Activated CD8-positive, alpha-beta memory T cell treated with anti-CD3 and anti-CD28 coated beads, Interleukin-2, amount 50 U/mL, for 24 hours (primary cell): ENCODE data around the gene HBQ1.
"Not testable (repeated sequence)": the region's sequence is repeated elsewhere in the genome, so short reads cannot be mapped to it uniquely, and the experiment has no call there.

Experiments
- DNase-seq: peaks from one replicate; pipeline ENCODE4 v3.0.0-alpha.2; 2020; ENCODE audit errors: extremely low read depth

HBQ1 gene

DNA sequence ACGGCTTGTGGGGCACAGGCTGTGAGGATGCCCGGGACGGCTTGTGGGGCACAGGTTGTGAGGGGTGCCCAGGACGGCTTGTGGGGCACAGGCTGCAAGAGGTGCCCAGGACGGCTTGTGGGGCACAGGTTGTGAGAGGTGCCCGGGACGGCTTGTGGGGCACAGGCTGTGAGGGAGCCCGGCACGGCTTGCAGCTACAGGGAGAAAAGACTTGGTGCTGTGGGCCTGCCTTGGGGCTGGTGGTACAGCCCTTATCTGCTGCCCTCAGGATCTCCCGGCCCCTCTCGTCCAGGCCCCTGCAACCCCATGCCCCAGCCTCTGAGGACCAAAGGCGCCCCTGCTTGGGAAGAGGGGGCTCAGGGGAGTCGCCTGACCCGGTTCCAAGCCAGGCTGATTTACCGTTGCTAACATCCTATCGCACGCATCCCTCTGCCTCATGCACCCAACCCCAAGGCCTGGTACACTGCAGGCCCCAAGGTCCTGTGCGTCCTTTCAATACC lies 19.5 kb upstream of the HBQ1 start:
- no peak for DNase-seq

DNA sequence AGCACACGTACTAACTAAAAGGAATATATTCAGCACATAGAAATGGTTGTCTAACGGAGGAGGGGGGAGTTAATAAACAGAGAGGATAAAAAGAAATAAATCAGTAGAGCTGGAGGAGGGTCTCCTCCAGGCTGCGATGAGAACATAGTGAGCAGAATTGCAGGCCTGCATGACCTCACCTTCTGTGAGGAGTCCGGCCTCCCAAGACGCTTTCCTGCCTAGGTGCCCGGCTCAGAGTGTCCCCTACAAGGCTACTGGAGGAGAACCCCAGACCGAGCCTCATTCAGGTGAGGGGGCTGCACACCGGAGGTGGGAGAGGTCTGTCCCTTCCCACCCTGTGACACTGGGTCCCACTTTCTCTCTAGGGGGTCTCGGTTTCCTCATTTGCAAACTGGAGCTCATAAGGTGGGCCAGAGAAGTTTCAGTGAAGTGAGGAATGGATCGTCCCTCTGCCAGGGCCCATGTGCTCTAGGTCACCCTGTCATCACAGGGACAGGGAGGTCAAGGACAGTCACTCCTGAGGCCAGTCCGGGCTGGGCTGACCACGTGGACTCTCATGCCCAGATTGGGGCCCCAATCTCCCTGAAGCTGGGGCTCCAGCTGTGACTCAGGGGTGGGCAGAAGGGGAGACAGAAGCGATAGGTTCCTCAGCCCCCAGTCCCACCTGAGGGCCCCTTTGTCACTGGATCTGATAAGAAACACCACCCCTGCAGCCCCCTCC lies 17.8 kb upstream of the HBQ1 start:
- DNase-seq = no peak

DNA sequence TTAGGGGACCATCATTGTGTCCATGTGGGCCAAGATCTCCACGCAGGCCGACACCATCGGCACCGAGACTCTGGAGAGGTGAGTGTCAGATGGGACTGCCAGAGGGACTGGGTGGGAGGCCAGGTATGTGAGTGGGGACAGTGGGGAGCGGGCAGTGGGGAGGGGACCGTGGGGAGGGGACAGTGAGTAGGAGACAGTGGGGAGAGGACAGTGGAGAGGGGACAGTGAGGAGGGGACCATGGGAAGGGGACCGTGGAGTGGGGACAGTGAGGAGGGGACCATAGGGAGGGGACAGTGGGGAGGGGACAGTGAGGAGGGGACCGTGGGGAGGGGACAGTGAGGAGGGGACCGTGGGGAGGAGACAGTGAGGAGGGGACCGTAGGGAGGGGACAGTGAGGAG lies 17.1 kb upstream of the HBQ1 start:
- DNase-seq = not testable (repeated sequence)

DNA sequence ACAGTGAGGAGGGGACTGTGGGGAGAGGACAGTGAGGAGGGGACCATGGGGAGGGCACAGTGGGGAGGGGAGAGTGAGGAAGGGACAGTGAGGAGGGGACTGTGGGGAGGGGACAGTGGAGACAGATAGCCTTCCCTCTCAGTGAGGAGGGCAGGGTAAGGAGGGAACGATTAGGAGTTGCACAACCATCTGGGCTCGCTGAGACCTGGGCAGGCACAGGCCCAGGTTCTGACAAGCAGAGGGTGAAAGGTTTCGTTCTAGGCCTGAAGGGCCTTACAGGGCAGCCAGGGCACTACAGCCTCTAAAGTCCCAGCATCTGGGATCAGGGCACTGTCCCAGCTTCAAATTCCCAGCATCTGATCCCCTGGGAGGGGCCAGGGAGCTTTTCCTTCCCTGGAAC lies 16.6 kb upstream of the HBQ1 start:
- not testable (repeated sequence) for DNase-seq

DNA sequence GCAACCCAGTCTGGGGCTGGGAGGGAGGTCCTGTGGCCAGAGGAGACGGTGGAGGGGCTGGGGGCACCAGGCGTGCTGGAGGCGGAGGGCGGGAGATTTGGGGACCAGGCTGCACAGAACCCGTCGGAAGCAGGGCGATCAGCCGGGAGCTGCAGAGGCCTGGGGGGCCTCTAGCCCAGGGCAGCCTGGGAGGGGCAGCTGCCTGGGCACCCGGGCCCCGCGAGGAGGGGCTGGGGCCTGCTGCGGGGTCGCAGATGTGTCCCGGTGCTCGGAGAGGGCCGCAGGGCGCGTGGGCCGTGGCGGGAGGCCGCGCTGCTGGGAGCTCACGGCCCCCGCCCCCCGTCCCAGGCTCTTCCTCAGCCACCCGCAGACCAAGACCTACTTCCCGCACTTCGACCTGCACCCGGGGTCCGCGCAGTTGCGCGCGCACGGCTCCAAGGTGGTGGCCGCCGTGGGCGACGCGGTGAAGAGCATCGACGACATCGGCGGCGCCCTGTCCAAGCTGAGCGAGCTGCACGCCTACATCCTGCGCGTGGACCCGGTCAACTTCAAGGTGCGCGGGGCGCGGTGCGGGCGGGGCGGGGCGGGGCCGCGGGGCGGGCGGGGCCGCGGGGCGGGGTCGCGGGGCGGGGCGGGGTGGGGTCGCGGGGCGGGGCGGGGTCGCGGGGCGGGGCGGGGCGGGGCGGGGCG lies 16.0 kb upstream of the HBQ1 start:
- DNase-seq = not testable (repeated sequence)

DNA sequence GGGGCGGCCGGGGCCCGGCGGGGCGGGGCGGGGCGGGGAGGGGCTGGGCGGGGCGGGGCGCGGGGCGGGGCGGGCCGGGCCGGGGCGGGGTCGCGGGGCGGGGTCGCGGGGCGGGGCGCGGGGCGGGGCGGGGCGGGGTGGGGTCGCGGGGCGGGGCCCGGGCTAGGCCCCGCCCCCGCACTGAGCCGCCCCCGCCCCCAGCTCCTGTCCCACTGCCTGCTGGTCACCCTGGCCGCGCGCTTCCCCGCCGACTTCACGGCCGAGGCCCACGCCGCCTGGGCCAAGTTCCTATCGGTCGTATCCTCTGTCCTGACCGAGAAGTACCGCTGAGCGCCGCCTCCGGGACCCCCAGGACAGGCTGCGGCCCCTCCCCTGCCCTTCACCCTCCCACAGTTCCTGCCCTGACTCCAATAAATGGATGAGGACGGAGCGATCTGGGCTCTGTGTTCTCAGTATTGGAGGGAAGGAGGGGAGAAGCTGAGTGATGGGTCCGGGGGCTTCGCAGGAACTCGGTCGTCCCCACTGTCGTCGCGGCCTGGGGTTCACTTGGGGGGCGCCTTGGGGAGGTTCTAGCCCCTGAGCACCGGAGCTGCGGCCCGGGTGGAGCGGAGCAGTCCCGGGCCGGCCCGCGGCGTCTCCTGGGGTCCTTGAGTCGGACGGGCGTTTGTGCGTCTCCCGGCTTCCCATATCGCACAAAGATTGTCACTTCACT lies 15.3 kb upstream of the HBQ1 start:
- no peak for DNase-seq

DNA sequence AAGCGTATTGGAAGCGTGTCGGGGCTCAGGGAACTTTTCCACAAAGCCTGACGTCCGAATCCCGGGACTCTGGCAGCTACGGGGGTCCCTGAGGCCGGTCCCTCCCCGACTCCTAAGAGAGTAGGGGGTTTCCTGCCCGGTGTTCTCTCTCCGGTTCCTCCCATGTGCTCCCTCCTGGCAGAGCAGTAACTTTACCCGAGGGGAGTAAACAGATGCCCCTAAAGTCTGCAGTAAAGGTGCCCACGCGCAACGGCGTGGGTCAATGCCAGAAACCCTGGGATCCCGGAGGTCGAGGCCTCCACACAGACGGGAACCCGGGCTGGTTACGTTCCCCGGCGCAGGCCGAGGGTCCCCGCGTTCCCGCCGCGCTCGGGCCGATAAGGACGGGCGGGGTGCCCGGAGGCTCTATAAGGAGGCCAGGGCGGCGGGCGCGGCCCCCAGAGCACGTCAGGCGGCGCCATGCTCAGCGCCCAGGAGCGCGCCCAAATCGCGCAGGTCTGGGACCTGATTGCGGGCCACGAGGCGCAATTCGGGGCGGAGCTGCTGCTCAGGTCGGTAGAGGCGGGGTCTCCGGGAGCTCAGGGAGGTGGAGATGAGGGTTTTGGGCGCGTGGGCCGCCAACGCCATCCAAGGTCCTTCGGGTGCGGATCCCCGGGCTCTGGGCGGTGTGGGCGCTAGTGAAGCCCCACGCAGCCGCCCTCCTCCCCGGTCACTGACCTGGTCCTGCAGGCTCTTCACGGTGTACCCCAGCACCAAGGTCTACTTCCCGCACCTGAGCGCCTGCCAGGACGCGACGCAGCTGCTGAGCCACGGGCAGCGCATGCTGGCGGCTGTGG lies 14.5 kb upstream of the HBQ1 start, which contains the start of gene HBM:
TSS of gene HBM (plus strand) at position 440 of the 836 bp plus-strand sequence. CDS start at position 460, 20 bp downstream.
- DNase-seq = no peak

DNA sequence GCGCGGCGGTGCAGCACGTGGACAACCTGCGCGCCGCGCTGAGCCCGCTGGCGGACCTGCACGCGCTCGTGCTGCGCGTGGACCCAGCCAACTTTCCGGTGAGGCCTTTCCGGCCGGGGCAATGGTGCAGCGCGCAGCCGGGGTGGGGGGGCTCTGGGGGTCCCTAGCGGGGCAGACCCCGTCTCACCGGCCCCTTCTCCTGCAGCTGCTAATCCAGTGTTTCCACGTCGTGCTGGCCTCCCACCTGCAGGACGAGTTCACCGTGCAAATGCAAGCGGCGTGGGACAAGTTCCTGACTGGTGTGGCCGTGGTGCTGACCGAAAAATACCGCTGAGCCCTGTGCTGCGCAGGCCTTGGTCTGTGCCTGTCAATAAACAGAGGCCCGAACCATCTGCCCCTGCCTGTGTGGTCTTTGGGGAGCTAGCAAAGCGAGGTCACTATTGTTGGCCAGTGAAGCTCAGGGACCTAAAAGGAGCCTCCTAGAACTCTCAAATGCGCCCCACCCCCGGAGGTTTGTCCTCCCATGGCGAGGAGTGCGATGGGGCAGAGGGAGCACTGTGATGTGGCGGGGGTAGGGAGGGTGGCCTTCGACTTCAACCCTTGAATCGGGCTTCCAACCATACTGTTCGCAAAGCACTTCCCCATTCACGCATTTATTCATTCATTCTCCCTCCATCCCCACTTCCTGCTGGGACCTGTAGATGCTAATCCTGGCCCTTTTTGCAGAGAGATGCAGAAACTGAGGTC lies 13.7 kb upstream of the HBQ1 start:
- no peak for DNase-seq

DNA sequence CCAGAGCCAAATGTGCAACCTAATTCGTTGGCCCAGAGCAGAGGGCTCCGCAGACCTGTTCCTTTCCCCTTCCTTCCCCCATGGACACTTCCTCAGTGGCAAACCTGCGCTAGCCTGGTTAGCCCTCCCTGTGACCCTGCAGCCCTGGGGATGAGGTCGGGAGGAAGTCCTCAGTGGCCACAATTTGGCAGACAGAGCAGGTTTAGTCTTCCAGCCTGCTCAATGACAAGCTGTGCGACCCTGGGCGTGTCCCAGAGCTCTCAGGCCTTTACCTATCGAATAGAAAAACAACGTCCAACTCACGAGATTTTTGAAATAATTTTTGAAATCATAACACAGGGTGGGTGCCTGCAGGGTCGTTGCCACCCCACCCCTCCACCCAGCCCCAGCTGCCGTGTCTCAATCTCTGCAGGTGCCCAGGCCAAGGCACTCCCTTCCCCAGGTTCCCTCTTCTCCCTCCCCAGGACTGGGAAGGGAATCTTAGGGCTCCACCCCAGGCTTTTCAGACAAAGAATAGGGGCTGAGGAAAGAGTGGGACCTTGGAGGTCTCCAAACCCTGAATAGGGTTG lies 13.1 kb upstream of the HBQ1 start:
- DNase-seq = no peak

DNA sequence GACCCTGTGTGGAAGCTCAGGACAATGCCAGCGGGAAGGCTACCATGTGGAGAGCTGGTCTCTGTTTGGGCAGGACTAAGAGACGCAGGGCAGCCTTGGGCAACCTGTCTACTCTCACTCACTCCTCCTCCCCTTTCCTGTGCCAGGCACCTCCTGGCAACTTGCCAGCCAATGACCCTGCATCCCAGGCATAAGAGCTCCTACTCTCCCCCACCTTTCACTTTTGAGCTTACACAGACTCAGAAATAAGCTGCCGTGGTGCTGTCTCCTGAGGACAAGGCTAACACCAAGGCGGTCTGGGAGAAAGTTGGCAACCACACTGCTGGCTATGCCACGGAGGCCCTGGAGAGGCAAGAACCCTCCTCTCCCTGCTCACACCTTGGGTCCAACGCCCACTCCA lies 11.8 kb upstream of the HBQ1 start:
- DNase-seq = no peak

DNA sequence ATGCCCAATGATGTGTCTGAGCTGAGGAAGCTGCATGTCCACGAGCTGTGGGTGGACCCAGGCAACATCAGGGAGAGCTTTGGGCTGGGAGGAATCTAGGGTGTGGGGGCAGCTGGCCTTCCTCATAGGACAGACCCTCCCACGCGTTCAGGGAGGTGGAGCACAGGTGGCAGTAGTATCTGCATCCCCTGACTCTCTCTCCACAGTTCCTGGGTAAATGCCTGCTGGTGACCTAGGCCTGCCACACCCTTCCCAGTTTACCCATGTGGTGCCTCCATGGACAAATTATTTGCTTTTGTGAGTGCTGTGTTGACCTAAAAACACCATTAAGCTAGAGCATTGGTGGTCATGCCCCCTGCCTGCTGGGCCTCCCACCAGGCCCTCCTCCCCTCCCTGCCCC lies 11.2 kb upstream of the HBQ1 start:
- no peak for DNase-seq

DNA sequence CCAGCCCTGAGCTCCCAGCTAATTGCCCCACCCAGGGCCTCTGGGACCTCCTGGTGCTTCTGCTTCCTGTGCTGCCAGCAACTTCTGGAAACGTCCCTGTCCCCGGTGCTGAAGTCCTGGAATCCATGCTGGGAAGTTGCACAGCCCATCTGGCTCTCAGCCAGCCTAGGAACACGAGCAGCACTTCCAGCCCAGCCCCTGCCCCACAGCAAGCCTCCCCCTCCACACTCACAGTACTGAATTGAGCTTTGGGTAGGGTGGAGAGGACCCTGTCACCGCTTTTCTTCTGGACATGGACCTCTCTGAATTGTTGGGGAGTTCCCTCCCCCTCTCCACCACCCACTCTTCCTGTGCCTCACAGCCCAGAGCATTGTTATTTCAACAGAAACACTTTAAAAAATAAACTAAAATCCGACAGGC lies 10.2 kb upstream of the HBQ1 start:
- not testable (repeated sequence) for DNase-seq

DNA sequence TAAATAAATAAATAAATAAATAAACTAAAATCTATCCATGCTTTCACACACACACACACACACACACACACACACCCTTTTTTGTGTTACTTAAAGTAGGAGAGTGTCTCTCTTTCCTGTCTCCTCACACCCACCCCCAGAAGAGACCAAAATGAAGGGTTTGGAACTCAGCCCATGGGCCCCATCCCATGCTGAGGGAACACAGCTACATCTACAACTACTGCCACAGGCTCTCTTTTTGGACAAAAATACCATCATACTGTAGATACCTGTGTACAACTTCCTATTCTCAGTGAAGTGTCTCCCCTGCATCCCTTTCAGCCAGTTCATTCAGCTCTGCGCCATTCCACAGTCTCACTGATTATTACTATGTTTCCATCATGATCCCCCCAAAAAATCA lies 9.5 kb upstream of the HBQ1 start:
- DNase-seq = no peak

DNA sequence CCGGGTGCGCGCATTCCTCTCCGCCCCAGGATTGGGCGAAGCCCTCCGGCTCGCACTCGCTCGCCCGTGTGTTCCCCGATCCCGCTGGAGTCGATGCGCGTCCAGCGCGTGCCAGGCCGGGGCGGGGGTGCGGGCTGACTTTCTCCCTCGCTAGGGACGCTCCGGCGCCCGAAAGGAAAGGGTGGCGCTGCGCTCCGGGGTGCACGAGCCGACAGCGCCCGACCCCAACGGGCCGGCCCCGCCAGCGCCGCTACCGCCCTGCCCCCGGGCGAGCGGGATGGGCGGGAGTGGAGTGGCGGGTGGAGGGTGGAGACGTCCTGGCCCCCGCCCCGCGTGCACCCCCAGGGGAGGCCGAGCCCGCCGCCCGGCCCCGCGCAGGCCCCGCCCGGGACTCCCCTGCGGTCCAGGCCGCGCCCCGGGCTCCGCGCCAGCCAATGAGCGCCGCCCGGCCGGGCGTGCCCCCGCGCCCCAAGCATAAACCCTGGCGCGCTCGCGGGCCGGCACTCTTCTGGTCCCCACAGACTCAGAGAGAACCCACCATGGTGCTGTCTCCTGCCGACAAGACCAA lies 7.8 kb upstream of the HBQ1 start, which contains the start of gene HBA2:
TSS of gene HBA2 (plus strand) at position 503 of the 568 bp plus-strand sequence. CDS start at position 540, 37 bp downstream.
- DNase-seq = not testable (repeated sequence)

DNA sequence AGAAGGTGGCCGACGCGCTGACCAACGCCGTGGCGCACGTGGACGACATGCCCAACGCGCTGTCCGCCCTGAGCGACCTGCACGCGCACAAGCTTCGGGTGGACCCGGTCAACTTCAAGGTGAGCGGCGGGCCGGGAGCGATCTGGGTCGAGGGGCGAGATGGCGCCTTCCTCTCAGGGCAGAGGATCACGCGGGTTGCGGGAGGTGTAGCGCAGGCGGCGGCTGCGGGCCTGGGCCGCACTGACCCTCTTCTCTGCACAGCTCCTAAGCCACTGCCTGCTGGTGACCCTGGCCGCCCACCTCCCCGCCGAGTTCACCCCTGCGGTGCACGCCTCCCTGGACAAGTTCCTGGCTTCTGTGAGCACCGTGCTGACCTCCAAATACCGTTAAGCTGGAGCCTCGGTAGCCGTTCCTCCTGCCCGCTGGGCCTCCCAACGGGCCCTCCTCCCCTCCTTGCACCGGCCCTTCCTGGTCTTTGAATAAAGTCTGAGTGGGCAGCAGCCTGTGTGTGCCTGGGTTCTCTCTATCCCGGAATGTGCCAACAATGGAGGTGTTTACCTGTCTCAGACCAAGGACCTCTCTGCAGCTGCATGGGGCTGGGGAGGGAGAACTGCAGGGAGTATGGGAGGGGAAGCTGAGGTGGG lies 6.9 kb upstream of the HBQ1 start:
- DNase-seq = not testable (repeated sequence)

DNA sequence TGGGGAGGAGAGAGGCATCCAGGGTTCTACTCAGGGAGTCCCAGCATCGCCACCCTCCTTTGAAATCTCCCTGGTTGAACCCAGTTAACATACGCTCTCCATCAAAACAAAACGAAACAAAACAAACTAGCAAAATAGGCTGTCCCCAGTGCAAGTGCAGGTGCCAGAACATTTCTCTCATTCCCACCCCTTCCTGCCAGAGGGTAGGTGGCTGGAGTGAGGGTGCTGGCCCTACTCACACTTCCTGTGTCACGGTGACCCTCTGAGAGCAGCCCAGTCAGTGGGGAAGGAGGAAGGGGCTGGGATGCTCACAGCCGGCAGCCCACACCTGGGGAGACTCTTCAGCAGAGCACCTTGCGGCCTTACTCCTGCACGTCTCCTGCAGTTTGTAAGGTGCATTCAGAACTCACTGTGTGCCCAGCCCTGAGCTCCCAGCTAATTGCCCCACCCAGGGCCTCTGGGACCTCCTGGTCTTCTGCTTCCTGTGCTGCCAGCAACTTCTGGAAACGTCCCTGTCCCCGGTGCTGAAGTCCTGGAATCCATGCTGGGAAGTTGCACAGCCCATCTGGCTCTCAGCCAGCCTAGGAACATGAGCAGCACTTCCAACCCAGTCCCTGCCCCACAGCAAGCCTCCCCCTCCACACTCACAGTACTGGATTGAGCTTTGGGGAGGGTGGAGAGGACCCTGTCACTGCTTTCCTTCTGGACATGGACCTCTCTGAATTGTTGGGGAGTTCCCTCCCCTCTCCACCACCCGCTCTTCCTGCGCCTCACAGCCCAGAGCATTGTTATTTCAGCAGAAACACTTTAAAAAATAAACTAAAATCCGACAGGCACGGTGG lies 6.1 kb upstream of the HBQ1 start:
- DNase-seq = not testable (repeated sequence)

DNA sequence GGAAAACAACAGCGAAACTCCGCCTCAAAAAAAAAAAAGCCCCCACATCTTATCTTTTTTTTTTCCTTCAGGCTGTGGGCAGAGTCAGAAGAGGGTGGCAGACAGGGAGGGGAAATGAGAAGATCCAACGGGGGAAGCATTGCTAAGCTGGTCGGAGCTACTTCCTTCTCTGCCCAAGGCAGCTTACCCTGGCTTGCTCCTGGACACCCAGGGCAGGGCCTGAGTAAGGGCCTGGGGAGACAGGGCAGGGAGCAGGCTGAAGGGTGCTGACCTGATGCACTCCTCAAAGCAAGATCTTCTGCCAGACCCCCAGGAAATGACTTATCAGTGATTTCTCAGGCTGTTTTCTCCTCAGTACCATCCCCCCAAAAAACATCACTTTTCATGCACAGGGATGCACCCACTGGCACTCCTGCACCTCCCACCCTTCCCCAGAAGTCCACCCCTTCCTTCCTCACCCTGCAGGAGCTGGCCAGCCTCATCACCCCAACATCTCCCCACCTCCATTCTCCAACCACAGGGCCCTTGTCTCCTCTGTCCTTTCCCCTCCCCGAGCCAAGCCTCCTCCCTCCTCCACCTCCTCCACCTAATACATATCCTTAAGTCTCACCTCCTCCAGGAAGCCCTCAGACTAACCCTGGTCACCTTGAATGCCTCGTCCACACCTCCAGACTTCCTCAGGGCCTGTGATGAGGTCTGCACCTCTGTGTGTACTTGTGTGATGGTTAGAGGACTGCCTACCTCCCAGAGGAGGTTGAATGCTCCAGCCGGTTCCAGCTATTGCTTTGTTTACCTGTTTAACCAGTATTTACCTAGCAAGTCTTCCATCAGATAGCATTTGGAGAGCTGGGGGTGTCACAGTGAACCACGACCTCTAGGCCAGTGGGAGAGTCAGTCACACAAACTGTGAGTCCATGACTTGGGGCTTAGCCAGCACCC lies 5.0 kb upstream of the HBQ1 start:
- no peak for DNase-seq
